Loucy (cell line): ENCODE results near the gene BEND7.

Source experiments
- H2AFZ ChIP-seq: fragments of 200-600 bp; sonication (generic); 2 replicates; pipeline ENCODE4 v1.6.0; 2016; ENCODE audit warnings: antibody characterized with exemption, mild to moderate bottlenecking, low read length, moderate library complexity
- H3F3A ChIP-seq: fragments of 200-600 bp; 2 replicates; pipeline ENCODE4 v1.6.0; 2016; ENCODE audit warnings: antibody characterized with exemption, low read depth, mild to moderate bottlenecking
- H3K27me3 ChIP-seq: fragments of 200-600 bp; sonication (generic); 2 replicates; pipeline ENCODE4 v1.6.1; 2014; ENCODE audit warnings: low read length, mild to moderate bottlenecking; ENCODE audit not compliant: insufficient read depth, poor library complexity, severe bottlenecking
- H3K36me3 ChIP-seq: fragments of 200-600 bp; sonication (generic); 2 replicates; pipeline ENCODE4 v1.6.1; 2016; ENCODE audit warnings: low read length; ENCODE audit not compliant: insufficient read depth
- H3K4me1 ChIP-seq: fragments of 200-600 bp; sonication (generic); 2 replicates; pipeline ENCODE4 v1.5.1; 2014; ENCODE audit warnings: low read length, mild to moderate bottlenecking; ENCODE audit not compliant: insufficient read depth, poor library complexity, severe bottlenecking
- H3K4me2 ChIP-seq: fragments of 200-600 bp; sonication (generic); 2 replicates; pipeline ENCODE4 v1.6.0; 2014; ENCODE audit warnings: antibody characterized with exemption, low read length, low read depth, mild to moderate bottlenecking; ENCODE audit not compliant: poor library complexity, severe bottlenecking
- H3K4me3 ChIP-seq: fragments of 200-600 bp; sonication (generic); 2 replicates; pipeline ENCODE4 v1.5.1; 2014; ENCODE audit warnings: low read length, mild to moderate bottlenecking, mixed read lengths; ENCODE audit not compliant: poor library complexity, severe bottlenecking
- H3K79me2 ChIP-seq: fragments of 200-600 bp; sonication (generic); 2 replicates; pipeline ENCODE4 v1.6.1; 2014; ENCODE audit warnings: low read length; ENCODE audit not compliant: insufficient read depth
- H3K9ac ChIP-seq: fragments of 200-600 bp; sonication (generic); 2 replicates; pipeline ENCODE4 v1.6.0; 2014; ENCODE audit warnings: mild to moderate bottlenecking, low read depth, low read length, moderate library complexity; ENCODE audit not compliant: poor library complexity, severe bottlenecking
- H3K9me2 ChIP-seq: fragments of 200-600 bp; sonication (generic); replicated peaks from 2 replicates; pipeline ENCODE4 v1.6.1; 2016; ENCODE audit warnings: low read depth, low read length, mixed read lengths
- H3K9me3 ChIP-seq: fragments of 200-600 bp; sonication (generic); 2 replicates; pipeline ENCODE4 v1.6.1; 2014; ENCODE audit warnings: mild to moderate bottlenecking, antibody characterized with exemption, low read length, low read depth; ENCODE audit not compliant: insufficient read depth
- H4K20me1 ChIP-seq: fragments of 200-600 bp; sonication (generic); 2 replicates; pipeline ENCODE4 v1.6.0; 2014; ENCODE audit warnings: antibody characterized with exemption, low read length, mild to moderate bottlenecking; ENCODE audit not compliant: insufficient read depth, poor library complexity, severe bottlenecking
- CTCF ChIP-seq: fragments of 200-600 bp; sonication (generic); conservative IDR thresholded peaks from 2 replicates; pipeline ENCODE4 v1.5.1; 2014; ENCODE audit warnings: mild to moderate bottlenecking, antibody characterized with exemption, low read length
- EZH2phosphoT487 ChIP-seq: fragments of 200-600 bp; IDR thresholded peaks from 2 replicates; pipeline ENCODE4 v1.6.1; 2018; ENCODE audit warnings: antibody characterized with exemption, mild to moderate bottlenecking, moderate library complexity, borderline replicate concordance

Gene BEND7

GRCh38 chr10:13483951-13484350 is 44.9 kb downstream of the BEND7 start:
- no peaks in the 10 kb centered on the region for H3K9me2 ChIP-seq
- TF ChIP-seq CTCF (no peak), EZH2phosphoT487 (no peak)
- H3K36me3 ChIP-seq, result no peaks in the 10 kb centered on the region
- H3K27me3 ChIP-seq, result no peaks in the 10 kb centered on the region
- H3K79me2 ChIP-seq, result no peaks in the 10 kb centered on the region
- H3K4me3 ChIP-seq, result no peak overlapping the region
- H2AFZ ChIP-seq, result no peak overlapping the region
- no peak overlapping the region for H3K9ac ChIP-seq
- no peak overlapping the region for H3K4me2 ChIP-seq
- no peaks in the 10 kb centered on the region for H4K20me1 ChIP-seq
- no peaks in the 10 kb centered on the region for H3K4me1 ChIP-seq
- H3F3A ChIP-seq, result no peaks in the 10 kb centered on the region
- H3K9me3 ChIP-seq, result no peaks in the 10 kb centered on the region

- no peak overlapping the region for H3K9ac ChIP-seq
- no peak overlapping the region for H2AFZ ChIP-seq
- no peak overlapping the region for H3K4me3 ChIP-seq
- no peaks in the 10 kb centered on the region for H3F3A ChIP-seq
- H3K4me1 ChIP-seq, result no peaks in the 10 kb centered on the region
- H3K9me2 ChIP-seq, result no peaks in the 10 kb centered on the region
- TF ChIP-seq EZH2phosphoT487 (no peak), CTCF (no peak)
- no peaks in the 10 kb centered on the region for H3K79me2 ChIP-seq
- no peak overlapping the region for H3K4me2 ChIP-seq
- no peaks in the 10 kb centered on the region for H4K20me1 ChIP-seq
- no peaks in the 10 kb centered on the region for H3K27me3 ChIP-seq
- H3K9me3 ChIP-seq, result no peaks in the 10 kb centered on the region
- H3K36me3 ChIP-seq, result no peaks in the 10 kb centered on the region
Observed at GRCh38 chr10:13483073-13483472, 45.7 kb downstream of the BEND7 start.

- no peak overlapping the region for H2AFZ ChIP-seq
- TF ChIP-seq CTCF, result no peak
- H3K27me3 ChIP-seq, result no peaks in the 10 kb centered on the region
- H3K4me2 ChIP-seq, result no peak overlapping the region
- no peaks in the 10 kb centered on the region for H3F3A ChIP-seq
- H4K20me1 ChIP-seq, result no peaks in the 10 kb centered on the region
- no peak overlapping the region for H3K9ac ChIP-seq
- H3K79me2 ChIP-seq, result no peaks in the 10 kb centered on the region
- H3K9me2 ChIP-seq, result no peaks in the 10 kb centered on the region
- no peaks in the 10 kb centered on the region for H3K9me3 ChIP-seq
- no peak overlapping the region for H3K4me3 ChIP-seq
- no peaks in the 10 kb centered on the region for H3K4me1 ChIP-seq
- H3K36me3 ChIP-seq, result no peaks in the 10 kb centered on the region
Observed at GRCh38 chr10:13481690-13482089, 47.1 kb downstream of the BEND7 start.
